Skeletal muscle satellite cell (primary cell): Measurements from ENCODE around the gene NCDN.

Experiments
- H3K27me3 ChIP-seq: 2 replicates; pipeline ENCODE4 v1.7.0; 2013; ENCODE audit warnings: low read length; ENCODE audit not compliant: control insufficient read depth, insufficient read depth
- H3K36me3 ChIP-seq: 2 replicates; pipeline ENCODE4 v1.7.0; 2013; ENCODE audit warnings: mild to moderate bottlenecking, control low read depth, low read length; ENCODE audit not compliant: insufficient read depth
- H3K4me1 ChIP-seq: 2 replicates; pipeline ENCODE4 v1.7.0; 2013; ENCODE audit warnings: low read length; ENCODE audit not compliant: control insufficient read depth, insufficient read depth
- H3K4me2 ChIP-seq: 2 replicates; pipeline ENCODE4 v1.7.0; 2013; ENCODE audit warnings: mild to moderate bottlenecking, low read length
- H3K4me3 ChIP-seq: 2 replicates; pipeline ENCODE4 v1.7.0; 2013; ENCODE audit warnings: low read length
- H3K9ac ChIP-seq: 2 replicates; pipeline ENCODE4 v1.7.0; 2013; ENCODE audit warnings: mild to moderate bottlenecking, low read depth, low read length, moderate library complexity
- H3K9me3 ChIP-seq: replicated peaks from 2 replicates; pipeline ENCODE4 v1.7.0; 2013; ENCODE audit warnings: mild to moderate bottlenecking, control low read depth, low read length

The NCDN gene

DNA sequence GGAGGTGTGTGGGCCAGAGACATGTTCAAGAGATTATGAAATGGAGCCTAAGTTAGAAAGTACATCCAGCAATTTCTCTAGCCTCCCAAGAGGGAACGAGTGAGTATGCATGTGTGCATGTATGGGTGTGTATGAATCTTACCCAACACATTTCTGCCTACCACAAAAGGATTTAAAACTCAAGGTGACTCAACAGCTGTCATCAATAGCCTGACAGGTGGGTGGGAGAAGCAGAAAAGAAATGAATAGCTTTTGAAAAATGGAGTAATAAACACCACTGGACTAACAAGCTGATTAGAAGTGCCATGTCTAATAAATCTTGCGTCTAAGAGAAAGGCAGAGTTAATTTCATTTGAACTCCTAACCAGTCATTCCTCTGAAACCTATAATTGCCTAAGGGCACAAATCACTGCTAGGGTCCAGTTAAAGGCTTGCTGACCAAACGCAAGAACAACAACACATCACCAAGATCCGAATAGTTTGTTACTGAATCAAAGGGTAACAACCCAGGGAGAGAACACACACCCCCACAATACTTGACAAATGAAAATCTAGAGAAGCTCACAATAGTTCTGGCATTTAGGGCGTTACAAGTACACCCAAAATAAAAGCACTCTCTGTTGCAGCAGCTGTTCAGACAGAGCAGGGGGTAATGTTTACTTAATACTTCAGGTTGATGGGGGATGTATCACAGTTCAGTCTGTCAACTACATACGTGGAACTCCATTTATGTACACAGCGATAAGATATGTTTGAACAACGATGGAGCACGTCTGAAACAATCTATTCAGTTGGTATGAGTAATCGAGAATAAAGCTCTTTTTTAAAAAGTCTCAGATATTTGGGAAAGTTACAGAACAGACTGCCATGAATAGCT is 1.8 kb upstream of the NCDN start:
- Histone ChIP-seq H3K9me3 (no peaks in the 10 kb centered on the region), H3K36me3 (peaks cover 21% of the 10 kb centered on the region), H3K4me2 (peak overlapping the region; percentile 96), H3K9ac (peak overlapping the region; percentile 90), H3K4me1 (peaks cover 45% of the 10 kb centered on the region), H3K4me3 (peak overlapping the region; percentile 79), H3K27me3 (no peaks in the 10 kb centered on the region)

DNA sequence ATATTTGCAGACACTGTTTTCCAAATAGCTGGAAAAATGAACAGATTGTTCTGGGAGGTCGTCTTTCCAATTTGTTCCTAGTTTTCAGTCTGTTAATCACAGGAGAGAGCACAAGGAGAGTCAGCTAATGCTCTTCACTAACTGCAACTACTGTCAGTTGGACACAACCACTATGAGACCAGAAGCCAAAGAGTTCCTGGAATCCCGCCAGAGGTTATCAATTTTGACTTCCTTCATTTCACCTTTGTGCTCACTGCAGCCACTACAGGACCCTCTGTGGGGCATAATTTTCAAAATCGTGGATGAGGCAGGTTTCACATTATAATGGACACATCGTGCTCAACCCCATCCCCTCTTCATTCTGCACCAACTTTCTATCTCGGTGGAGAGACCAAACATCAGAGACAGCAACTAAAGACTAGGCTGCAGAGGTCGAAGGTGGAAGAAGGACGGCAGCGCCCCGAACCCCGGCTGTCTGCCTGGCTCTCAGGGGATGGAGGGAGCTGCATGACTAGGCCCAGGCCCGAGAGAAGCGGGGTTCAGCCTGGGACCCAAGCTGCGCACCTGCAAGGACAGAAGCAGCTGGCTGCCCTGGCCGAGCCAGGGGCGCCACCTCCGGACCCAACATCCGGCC is 998 bp upstream of the NCDN start:
- H3K36me3 ChIP-seq = peaks cover 28% of the 10 kb centered on the region
- H3K9ac ChIP-seq = peak overlapping the region; percentile 90
- H3K27me3 ChIP-seq = no peaks in the 10 kb centered on the region
- peaks cover 52% of the 10 kb centered on the region for H3K4me1 ChIP-seq
- no peaks in the 10 kb centered on the region for H3K9me3 ChIP-seq
- peak overlapping the region; percentile 79 for H3K4me3 ChIP-seq
- peak overlapping the region; percentile 96 for H3K4me2 ChIP-seq

DNA sequence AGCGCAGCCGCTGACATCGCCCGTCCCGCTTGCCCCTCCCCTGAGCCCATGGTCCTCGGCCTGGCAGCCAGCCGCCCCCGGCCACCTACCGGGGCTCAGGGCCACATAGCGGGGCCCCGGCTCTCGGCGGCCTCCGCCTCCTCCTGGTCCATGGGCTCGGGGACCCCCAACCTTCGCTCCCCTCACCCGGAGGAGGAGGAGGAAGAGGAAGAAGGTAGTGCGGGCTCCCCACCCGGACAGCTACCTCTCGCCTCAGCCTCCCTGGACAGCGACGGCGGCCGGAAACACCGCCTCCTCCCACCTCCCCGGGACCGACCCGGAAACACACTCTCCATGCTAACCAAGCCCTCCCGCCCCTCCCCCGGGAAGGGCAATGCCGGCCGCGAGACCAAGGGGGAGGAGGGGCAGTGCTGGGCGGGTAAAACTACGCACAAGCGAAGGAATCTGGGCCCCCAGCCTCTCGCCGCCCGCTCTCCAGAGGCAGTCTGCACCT is 435 bp upstream of the NCDN start, which contains the start of gene KIAA0319L:
Gene KIAA0319L (minus strand): TSS at position 286 of the 493 bp plus-strand sequence. CDS start 2,912 bp downstream, outside the sequence.
- Histone ChIP-seq H3K4me1 (peaks cover 52% of the 10 kb centered on the region), H3K9ac (peak within 1 kb of the TSS; percentile 90), H3K36me3 (peaks cover 33% of the 10 kb centered on the region), H3K4me2 (peak within 1 kb of the TSS; percentile 96), H3K9me3 (no peaks in the 10 kb centered on the region), H3K27me3 (no peaks in the 10 kb centered on the region), H3K4me3 (peak within 1 kb of the TSS; percentile 79)

DNA sequence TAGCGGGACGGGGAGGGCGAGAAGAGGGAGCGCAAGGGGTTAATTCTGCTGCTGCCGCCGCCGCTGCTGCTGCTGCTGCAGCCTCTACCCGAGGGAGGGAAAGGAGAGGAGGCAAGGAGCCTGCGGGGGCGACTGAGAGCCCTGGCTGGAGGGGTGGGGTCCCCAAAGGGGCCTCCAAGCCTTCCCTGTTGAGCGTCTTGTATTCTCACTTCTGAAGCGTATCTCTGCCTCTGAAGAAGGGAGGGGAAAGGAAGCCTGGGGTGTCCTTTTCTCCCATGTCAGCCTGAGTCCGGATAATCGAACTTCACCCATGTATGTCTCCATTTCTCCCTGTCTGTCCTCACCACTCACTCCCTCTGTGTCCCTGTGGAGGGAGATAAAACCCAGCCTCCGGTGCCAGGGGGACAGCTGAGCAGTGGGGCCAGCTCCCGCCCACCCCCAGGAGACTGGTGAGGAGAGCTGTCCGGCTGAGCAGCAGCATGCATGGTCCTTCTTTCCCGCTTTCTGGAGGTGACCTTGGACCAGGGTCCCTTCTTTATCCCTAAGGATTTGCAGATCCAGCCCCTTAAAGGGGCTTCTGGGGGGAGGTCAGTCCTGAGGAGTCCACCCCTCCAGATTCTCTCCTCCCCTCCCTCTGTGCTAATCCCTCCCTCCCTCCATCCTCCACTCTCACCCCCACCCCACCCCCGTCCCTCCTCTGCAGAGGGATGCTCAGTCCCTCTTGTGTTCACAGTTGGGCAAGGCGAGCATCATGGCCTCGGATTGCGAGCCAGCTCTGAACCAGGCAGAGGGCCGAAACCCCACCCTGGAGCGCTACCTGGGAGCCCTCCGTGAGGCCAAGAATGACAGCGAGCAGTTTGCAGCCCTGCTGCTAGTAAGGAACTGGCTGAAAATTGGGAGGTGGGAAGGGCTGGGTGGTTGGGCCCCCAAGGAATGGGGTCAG is 1.0 kb downstream of the NCDN start:
- H3K36me3 ChIP-seq = peaks cover 34% of the 10 kb centered on the region
- no peaks in the 10 kb centered on the region for H3K9me3 ChIP-seq
- H3K4me2 ChIP-seq = peak overlapping the region; percentile 96
- no peaks in the 10 kb centered on the region for H3K27me3 ChIP-seq
- H3K4me3 ChIP-seq = peak overlapping the region; percentile 79
- peak overlapping the region; percentile 90 for H3K9ac ChIP-seq
- H3K4me1 ChIP-seq = peaks cover 52% of the 10 kb centered on the region

DNA sequence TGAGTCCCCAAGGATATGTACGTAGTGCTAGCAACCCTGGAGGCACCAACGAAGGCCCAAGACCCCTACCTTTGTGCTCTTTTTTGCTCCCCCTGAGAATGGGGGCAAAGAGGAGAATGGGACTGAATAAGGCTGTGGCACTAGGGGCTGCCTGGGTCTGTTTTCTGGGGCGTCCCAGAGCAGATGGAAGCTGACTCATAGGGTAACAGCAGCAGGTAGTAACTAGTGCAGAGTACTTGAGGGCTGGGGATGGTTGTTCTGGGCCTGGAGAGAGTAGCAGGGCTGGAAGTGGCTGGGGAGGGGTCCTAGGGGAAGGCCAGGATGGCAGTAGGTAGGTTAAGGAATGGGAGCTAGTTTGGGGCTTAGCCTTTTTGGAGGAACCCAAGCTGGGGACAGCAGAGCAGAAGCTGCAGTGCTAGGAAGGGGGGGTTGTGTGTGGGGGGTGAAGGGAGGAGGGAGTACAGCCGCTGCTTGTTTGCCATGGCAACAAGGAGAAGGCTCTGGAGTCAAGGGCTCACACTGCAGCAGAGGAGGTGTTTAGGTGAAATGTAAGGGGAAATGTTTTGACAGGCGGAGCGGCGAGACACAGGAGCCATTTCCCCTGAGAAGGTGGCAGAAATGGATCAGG is 1.8 kb downstream of the NCDN start:
- Histone ChIP-seq H3K36me3 (peaks cover 37% of the 10 kb centered on the region), H3K4me1 (peaks cover 48% of the 10 kb centered on the region), H3K9ac (no peak overlapping the region), H3K9me3 (no peaks in the 10 kb centered on the region), H3K27me3 (no peaks in the 10 kb centered on the region), H3K4me3 (peak overlapping the region; percentile 79), H3K4me2 (peak overlapping the region; percentile 96)

GRCh38 chr1:35560256-35561225 is 2.9 kb downstream of the NCDN start:
- no peaks in the 10 kb centered on the region for H3K9me3 ChIP-seq
- H3K27me3 ChIP-seq = no peaks in the 10 kb centered on the region
- H3K9ac ChIP-seq = peak overlapping the region; percentile 3
- H3K36me3 ChIP-seq = peaks cover 43% of the 10 kb centered on the region
- H3K4me2 ChIP-seq = peak overlapping the region; percentile 70
- H3K4me1 ChIP-seq = peaks cover 37% of the 10 kb centered on the region
- peak overlapping the region; percentile 48 for H3K4me3 ChIP-seq

DNA sequence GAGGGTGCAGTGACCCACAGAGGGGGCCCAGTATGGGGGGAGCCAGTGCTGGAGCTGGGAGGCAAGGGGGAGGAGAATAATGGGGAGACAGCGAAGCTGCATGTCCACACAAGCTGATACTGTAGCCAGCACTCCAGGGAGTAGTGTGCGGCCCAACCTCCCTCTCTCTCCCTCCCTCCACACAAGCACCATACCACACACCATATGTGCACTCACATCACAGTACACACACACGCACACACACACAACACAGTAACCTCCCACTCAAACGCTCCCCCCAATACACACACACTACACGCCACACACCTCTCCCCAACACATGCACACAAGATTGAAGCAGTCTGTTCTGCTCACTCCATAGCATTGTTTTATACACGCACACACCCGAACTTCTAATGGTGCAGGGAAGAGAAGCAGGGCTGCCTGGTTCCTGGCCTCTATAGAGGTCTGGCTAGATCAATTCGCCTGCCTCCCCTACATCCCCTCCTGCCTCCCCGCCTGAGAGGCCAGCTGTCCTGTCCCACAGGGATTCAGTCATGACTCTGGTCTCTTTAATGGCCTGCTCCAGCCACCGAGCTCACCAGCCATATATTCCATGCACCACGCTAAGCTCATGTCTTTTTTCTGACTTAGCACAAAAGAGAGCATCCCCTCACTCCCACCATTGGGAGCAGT is 3.8 kb downstream of the NCDN start:
- Histone ChIP-seq H3K9ac (peak overlapping the region; percentile 3), H3K9me3 (no peaks in the 10 kb centered on the region), H3K4me2 (peak overlapping the region; percentile 70), H3K27me3 (no peaks in the 10 kb centered on the region), H3K36me3 (peaks cover 48% of the 10 kb centered on the region), H3K4me3 (peak overlapping the region; percentile 48), H3K4me1 (peaks cover 29% of the 10 kb centered on the region)

DNA sequence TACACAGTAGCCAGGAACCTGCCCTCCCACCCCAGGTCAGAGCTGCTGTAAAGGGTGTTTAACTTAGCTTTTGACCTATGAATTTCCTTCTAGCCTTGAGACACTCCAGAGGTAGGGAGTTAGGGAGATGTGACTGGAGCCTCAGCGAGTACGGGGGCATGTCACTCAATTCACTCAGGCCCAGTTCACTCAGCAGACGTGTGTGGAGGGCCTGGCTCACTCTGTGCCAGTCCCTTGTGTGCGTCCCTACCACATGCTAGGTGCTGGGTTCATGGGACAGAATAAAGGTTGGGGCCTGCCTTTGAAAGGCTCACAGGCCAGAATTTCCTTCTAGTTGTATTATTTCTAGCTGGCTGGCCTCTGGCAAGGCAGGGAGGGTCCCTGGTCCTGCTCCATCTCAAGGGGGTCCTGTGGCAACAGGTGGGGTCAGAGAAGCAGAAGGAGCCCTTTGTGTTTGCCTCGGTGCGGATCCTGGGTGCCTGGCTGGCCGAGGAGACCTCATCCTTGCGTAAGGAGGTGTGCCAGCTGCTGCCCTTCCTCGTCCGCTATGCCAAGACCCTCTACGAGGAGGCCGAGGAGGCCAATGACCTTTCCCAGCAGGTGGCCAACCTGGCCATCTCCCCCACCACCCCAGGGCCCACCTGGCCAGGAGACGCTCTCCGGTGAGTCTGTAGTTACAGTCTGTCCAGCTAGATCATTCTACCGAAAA is 4.5 kb downstream of the NCDN start:
- H3K4me2 ChIP-seq = peak overlapping the region; percentile 70
- peaks cover 54% of the 10 kb centered on the region for H3K36me3 ChIP-seq
- no peak overlapping the region for H3K9ac ChIP-seq
- no peak overlapping the region for H3K4me3 ChIP-seq
- no peaks in the 10 kb centered on the region for H3K9me3 ChIP-seq
- no peaks in the 10 kb centered on the region for H3K27me3 ChIP-seq
- H3K4me1 ChIP-seq = peaks cover 26% of the 10 kb centered on the region

DNA sequence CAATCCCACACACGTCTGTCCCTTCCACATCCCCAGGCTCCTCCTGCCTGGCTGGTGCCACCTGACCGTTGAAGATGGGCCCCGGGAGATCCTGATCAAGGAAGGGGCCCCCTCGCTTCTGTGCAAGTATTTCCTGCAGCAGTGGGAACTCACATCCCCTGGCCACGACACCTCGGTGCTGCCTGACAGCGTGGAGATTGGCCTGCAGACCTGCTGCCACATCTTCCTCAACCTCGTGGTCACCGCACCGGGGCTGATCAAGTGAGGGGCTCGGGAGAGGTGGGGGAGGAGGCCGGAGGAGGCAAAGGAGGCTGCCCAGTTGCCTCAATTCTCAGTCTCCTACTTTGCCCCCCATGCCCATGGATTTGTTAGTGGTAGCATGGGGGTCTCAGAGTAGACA is 5.6 kb downstream of the NCDN start:
- Histone ChIP-seq H3K27me3 (no peaks in the 10 kb centered on the region), H3K9ac (no peak overlapping the region), H3K9me3 (no peaks in the 10 kb centered on the region), H3K4me3 (no peak overlapping the region), H3K4me2 (no peak overlapping the region), H3K4me1 (peaks cover 26% of the 10 kb centered on the region), H3K36me3 (peaks cover 56% of the 10 kb centered on the region)
